OCI-M1 (cell line): ENCODE results near the gene BANF1.
"Not testable (repeated sequence)": the region's sequence is repeated elsewhere in the genome, so short reads cannot be mapped to it uniquely, and the experiment has no call there.

ENCODE experiments used
- DNase-seq: peaks from one replicate; lab custom pipeline; 2025; lab: John Stamatoyannopoulos, UW

BANF1 gene

GRCh38 chr11:66011239-66011784 is 9.0 kb downstream of the BANF1 start:
- no peak for DNase-seq

GRCh38 chr11:66011785-66012303 is 9.5 kb downstream of the BANF1 start, which contains the start of gene CST6:
Gene CST6 (plus strand): TSS chr11:66012008. CDS start chr11:66012045, 37 bp downstream.
- DNase-seq, result no peak

- DNase-seq, result no peak
Measured at GRCh38 chr11:66012371-66012945, 10.2 kb downstream of the BANF1 start.

GRCh38 chr11:66012946-66013761 is 10.9 kb downstream of the BANF1 start:
- peak; percentile 48 for DNase-seq

- DNase-seq, result no peak
Measured at GRCh38 chr11:66013762-66014100, 11.4 kb downstream of the BANF1 start.

GRCh38 chr11:66014804-66015453 is 12.6 kb downstream of the BANF1 start:
- DNase-seq, result no peak

GRCh38 chr11:66015454-66015881 is 13.2 kb downstream of the BANF1 start:
- no peak for DNase-seq

- DNase-seq, result no peak
Measured at GRCh38 chr11:66015936-66016792, 13.9 kb downstream of the BANF1 start.

- no peak for DNase-seq
Measured at GRCh38 chr11:66016793-66017177, 14.5 kb downstream of the BANF1 start.

- DNase-seq, result no peak
Measured at GRCh38 chr11:66017321-66017720, 15.0 kb downstream of the BANF1 start.

GRCh38 chr11:66020212-66020611 is 17.9 kb downstream of the BANF1 start:
- DNase-seq, result no peak

GRCh38 chr11:66020618-66021357 is 18.5 kb downstream of the BANF1 start:
- DNase-seq, result peak; percentile 71

GRCh38 chr11:66022401-66023185 is 20.3 kb downstream of the BANF1 start:
- peak; percentile 86 for DNase-seq

- not testable (repeated sequence) for DNase-seq
Measured at GRCh38 chr11:66023186-66023440, 20.8 kb downstream of the BANF1 start.

GRCh38 chr11:66026017-66026529 is 23.8 kb downstream of the BANF1 start, which contains the start of gene CATSPER1:
Gene CATSPER1 (minus strand): TSS chr11:66026479. CDS start chr11:66026379, 100 bp downstream.
- DNase-seq, result no peak

- DNase-seq, result no peak
Measured at GRCh38 chr11:66032957-66033735, 30.8 kb downstream of the BANF1 start.

GRCh38 chr11:66035653-66036333 is 33.5 kb downstream of the BANF1 start:
- DNase-seq, result no peak

GRCh38 chr11:66036334-66036710 is 34.0 kb downstream of the BANF1 start:
- no peak for DNase-seq

GRCh38 chr11:66037327-66037726 is 35.0 kb downstream of the BANF1 start:
- DNase-seq, result no peak
